Mesothelial cell of epicardium (in vitro differentiated cells): ENCODE results near the gene OTOS. TPM values are rescaled to one million over a fixed set of nuclear protein-coding genes. Genes with fewer than 3 reads are reported as not detected.

Experiments
- DNase-seq, 2 experiments: peaks; one replicate each; pipeline ENCODE4 v3.0.0; 2021; ENCODE audit warnings: low spot score in 2 of 2; ENCODE audit not compliant: unreplicated experiment in 2 of 2
- H3K27ac Mint-ChIP-seq: 2 replicates; pipeline ENCODE4 v1.8.0; 2021; ENCODE audit warnings: mixed read lengths
- H3K27me3 Mint-ChIP-seq: 2 replicates; pipeline ENCODE4 v1.8.0; 2021; ENCODE audit warnings: low read depth, mixed read lengths
- H3K36me3 Mint-ChIP-seq: 2 replicates; pipeline ENCODE4 v1.8.0; 2021; ENCODE audit warnings: mixed read lengths
- H3K4me1 Mint-ChIP-seq: 2 replicates; pipeline ENCODE4 v1.8.0; 2021; ENCODE audit warnings: mixed read lengths
- H3K4me3 Mint-ChIP-seq: 2 replicates; pipeline ENCODE4 v1.8.0; 2021; ENCODE audit warnings: mild to moderate bottlenecking, moderate library complexity, mixed read lengths
- H3K9me3 Mint-ChIP-seq: 2 replicates; pipeline ENCODE4 v1.8.0; 2021; ENCODE audit warnings: mixed read lengths
- total RNA-seq: library from RNA; stranded (reverse); gene quantifications from 3 replicates; pipeline ENCODE4 v1.2.1, GENCODE V29; 2021
- TF ChIP-seq, protein P1 (sequence below): fragments of 200-600 bp; sonication (generic); IDR thresholded peaks from one replicate; pipeline ENCODE4 v1.5.0; 2021; ENCODE audit warnings: antibody characterized with exemption; ENCODE audit not compliant: unreplicated experiment

The OTOS gene
- total RNA-seq, 1 donor from 2014 or later: not detected

DNA sequence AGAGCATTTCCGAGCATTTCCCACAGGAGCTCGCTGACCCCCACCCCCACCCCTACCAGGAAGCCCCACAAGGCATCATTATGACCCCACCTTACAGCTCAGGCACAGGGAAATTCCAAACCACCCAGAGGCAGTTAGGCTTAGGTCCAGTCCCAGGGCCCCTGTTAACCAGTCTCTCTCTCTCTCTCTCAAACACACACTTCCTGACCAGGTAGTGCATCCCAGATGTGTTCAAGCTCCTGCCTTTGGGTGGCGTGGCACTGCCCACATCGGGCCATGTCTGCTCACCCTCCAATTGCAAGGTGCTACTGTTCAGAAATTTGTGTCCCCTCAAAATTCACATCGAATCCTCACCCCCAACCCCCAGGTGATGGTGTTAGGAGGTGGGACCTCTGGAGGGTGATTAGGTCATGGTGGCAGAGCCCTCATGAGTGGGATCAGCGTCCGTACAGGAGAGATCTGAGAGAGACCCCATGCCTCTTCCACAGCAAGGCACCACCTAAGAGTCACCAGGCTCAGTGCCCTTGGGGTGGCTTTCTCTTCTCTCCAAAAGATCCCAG is 13.2 kb downstream of the OTOS start:
- Mint-ChIP-seq H3K4me1 (no peaks in the 10 kb centered on the region), H3K36me3 (peaks cover 54% of the 10 kb centered on the region), H3K4me3 (no peak overlapping the region), H3K9me3 (no peaks in the 10 kb centered on the region), H3K27ac (no peak overlapping the region), H3K27me3 (no peaks in the 10 kb centered on the region)
- no peak for DNase-seq
- TF ChIP-seq, protein P1, sequence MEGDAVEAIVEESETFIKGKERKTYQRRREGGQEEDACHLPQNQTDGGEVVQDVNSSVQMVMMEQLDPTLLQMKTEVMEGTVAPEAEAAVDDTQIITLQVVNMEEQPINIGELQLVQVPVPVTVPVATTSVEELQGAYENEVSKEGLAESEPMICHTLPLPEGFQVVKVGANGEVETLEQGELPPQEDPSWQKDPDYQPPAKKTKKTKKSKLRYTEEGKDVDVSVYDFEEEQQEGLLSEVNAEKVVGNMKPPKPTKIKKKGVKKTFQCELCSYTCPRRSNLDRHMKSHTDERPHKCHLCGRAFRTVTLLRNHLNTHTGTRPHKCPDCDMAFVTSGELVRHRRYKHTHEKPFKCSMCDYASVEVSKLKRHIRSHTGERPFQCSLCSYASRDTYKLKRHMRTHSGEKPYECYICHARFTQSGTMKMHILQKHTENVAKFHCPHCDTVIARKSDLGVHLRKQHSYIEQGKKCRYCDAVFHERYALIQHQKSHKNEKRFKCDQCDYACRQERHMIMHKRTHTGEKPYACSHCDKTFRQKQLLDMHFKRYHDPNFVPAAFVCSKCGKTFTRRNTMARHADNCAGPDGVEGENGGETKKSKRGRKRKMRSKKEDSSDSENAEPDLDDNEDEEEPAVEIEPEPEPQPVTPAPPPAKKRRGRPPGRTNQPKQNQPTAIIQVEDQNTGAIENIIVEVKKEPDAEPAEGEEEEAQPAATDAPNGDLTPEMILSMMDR: no peak

DNA sequence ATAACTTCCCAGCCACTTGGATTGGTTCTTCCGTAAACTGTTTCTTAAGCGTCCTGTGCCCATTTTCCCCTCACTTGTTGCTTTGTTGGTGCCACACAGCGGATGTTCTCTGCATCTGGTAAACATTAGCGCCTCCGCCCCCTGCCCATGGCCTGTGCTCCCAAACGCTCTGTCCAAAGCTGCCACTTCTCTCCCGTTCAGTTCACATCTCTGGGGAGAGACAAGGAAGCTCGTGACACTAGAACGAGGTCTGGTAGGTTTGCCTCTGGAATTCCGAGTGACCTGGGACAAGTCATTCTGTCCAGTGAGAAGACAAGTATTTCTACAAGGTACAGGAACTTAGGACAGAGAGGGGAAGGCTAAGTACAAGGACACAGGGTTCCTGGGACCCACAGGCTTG is 13.7 kb downstream of the OTOS start:
- DNase-seq: no peak
- Mint-ChIP-seq H3K4me3 (no peak overlapping the region), H3K36me3 (peaks cover 51% of the 10 kb centered on the region), H3K9me3 (no peaks in the 10 kb centered on the region), H3K27ac (no peak overlapping the region), H3K4me1 (no peaks in the 10 kb centered on the region), H3K27me3 (peaks cover under 1% of the 10 kb centered on the region)
- TF ChIP-seq, protein P1: no peak

DNA sequence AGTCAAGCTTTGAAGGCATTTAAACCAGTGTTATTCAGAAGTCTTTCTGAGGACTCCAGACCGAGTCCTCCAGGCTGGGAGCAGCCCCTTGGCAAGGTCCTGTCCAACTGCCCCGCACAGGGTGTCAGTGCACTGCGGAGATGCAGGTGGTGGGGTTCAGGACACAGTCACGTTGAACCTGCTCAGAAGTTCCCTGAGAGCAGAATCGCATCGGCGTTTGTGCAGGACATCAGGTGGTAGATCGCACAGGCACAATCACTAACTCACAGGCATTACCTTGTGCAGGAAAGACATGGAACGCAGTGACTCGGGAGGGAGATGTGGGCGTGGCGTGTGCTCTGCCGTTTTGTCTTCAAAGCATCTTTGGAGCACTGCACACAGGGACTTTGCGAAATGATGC is 14.7 kb downstream of the OTOS start:
- no peaks in the 10 kb centered on the region for H3K4me1 Mint-ChIP-seq
- peaks cover 42% of the 10 kb centered on the region for H3K36me3 Mint-ChIP-seq
- TF ChIP-seq, protein P1: no peak
- no peak overlapping the region for H3K4me3 Mint-ChIP-seq
- no peak for DNase-seq
- peaks cover 7% of the 10 kb centered on the region for H3K27me3 Mint-ChIP-seq
- H3K9me3 Mint-ChIP-seq: no peaks in the 10 kb centered on the region
- H3K27ac Mint-ChIP-seq: no peak overlapping the region

DNA sequence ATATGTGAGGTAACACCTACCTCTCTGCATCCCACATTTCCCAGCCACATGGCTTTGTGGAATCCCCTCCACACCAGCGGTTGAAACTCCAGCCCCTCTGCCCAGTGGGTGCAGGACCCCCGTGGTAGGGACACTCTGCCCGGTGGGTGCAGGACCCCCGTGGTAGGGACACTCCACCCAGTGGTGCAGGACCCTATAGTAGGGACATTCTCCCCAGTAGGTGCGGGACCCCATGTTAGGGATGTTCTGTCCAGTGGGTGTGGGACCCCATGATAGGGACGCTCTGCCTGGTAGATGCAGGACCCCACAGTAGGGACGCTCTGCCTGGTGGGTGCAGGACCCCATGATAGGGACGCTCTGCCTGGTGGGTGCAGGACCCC is 15.8 kb downstream of the OTOS start:
- Mint-ChIP-seq H3K27me3 (peaks cover 10% of the 10 kb centered on the region), H3K27ac (no peak overlapping the region), H3K36me3 (peaks cover 33% of the 10 kb centered on the region), H3K4me1 (no peaks in the 10 kb centered on the region), H3K9me3 (peaks cover 1% of the 10 kb centered on the region), H3K4me3 (no peak overlapping the region)
- TF ChIP-seq, protein P1: no peak
- no peak for DNase-seq

DNA sequence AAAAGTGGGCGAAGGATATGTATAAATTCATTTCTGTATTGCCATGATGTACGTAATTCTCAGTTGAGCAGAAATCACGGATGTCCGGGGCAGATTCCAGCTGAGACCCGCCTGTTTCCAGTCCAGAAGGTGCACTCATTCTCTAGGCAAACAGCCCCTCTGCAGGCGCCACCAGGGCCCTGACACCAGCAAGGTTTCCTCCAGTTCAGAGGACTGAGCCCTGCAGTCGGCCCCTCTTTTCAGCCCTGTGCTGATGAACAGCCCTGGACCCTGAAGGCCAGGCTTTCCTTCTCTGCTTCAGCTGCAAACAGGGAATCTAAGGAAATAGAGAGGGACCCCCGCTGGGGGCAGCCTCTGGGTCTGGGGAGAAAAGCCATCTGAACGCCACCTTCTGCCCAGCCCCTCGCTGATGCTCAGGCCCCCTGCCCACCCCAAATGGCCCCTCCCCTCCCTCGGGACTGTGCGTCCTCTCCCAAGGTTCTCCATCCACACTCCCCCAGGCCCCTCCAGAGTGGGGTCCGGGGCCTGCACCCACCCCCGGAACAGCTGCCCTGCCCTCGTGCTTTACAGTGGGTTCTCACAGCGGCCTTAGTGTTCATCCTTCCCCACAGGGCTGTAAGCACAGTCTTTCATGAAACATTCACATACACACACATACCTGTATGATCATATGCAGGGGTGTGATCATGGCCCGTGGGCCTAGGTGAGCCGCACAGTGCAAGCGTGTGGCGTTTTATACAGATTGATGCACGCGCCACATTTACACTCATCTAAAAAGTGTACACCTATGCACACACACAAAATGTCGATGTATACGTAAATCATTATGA is 16.4 kb downstream of the OTOS start:
- Mint-ChIP-seq H3K27ac (no peak overlapping the region), H3K4me1 (no peaks in the 10 kb centered on the region), H3K27me3 (peaks cover 10% of the 10 kb centered on the region), H3K4me3 (no peak overlapping the region), H3K36me3 (peaks cover 33% of the 10 kb centered on the region), H3K9me3 (peaks cover 5% of the 10 kb centered on the region)
- DNase-seq: no peak
- TF ChIP-seq, protein P1: no peak
